Measurements from ENCODE around the gene SLC23A2.
"Not testable (repeated sequence)": the region's sequence is repeated elsewhere in the genome, so short reads cannot be mapped to it uniquely, and the experiment has no call there.

Gene SLC23A2

GRCh38 chr20:4978050-4978918, 23.0 kb downstream of the SLC23A2 start:
- DNase-seq (ENCODE audit: low read depth, low spot score): no peak
- Histone ChIP-seq H3K9ac (ENCODE audit: insufficient read length) (peak overlapping the region; percentile 7), H3K9me3 (ENCODE audit: low read depth, low read length) (no peaks in the 10 kb centered on the region), H3K27ac (peak overlapping the region; percentile 38; the same call in 1 of the 2 replicates), H3K4me3 (peak overlapping the region; percentile 20; the same call in 1 of the 2 replicates), H3K36me3 (ENCODE audit: insufficient read depth, low read length) (no peaks in the 10 kb centered on the region)
- TF ChIP-seq POLR2AphosphoS5 (IDR thresholded peaks at IDR 0.05; ENCODE audit: borderline replicate concordance, low read depth, low read length) (no peak), FOXP2 (optimal IDR thresholded peaks at IDR 0.05; ENCODE audit: control extremely low read depth, extremely low read length, insufficient read depth) (no peak), EZH2 (IDR thresholded peaks at IDR 0.05) (no peak)

- not testable (repeated sequence) for H3K36me3 ChIP-seq (ENCODE audit: insufficient read depth, low read length); H3K9ac ChIP-seq (ENCODE audit: insufficient read length); H3K27ac ChIP-seq; DNase-seq (ENCODE audit: low read depth, low spot score); H3K9me3 ChIP-seq (ENCODE audit: low read depth, low read length); H3K4me3 ChIP-seq
Observed at GRCh38 chr20:4976014-4976413, 25.3 kb downstream of the SLC23A2 start.

- H3K36me3 ChIP-seq (ENCODE audit: insufficient read depth, low read length): peaks cover 17% of the 10 kb centered on the region
- no peaks in the 10 kb centered on the region for H3K9me3 ChIP-seq (ENCODE audit: low read depth, low read length)
- peak overlapping the region; percentile 35 for H3K27ac ChIP-seq
- DNase-seq (ENCODE audit: low read depth, low spot score): no peak
- H3K4me3 ChIP-seq: no peak overlapping the region
- TF ChIP-seq POLR2AphosphoS5 (IDR thresholded peaks at IDR 0.05; ENCODE audit: borderline replicate concordance, low read depth, low read length) (no peak), FOXP2 (optimal IDR thresholded peaks at IDR 0.05; ENCODE audit: control extremely low read depth, extremely low read length, insufficient read depth) (no peak), EZH2 (IDR thresholded peaks at IDR 0.05) (no peak)
- H3K9ac ChIP-seq (ENCODE audit: insufficient read length): peak overlapping the region; percentile 5
Observed at GRCh38 chr20:4973330-4974097, 27.8 kb downstream of the SLC23A2 start.

- H3K4me3 ChIP-seq: no peak overlapping the region
- TF ChIP-seq EZH2 (IDR thresholded peaks at IDR 0.05) (no peak), POLR2AphosphoS5 (IDR thresholded peaks at IDR 0.05; ENCODE audit: borderline replicate concordance, low read depth, low read length) (no peak), FOXP2 (optimal IDR thresholded peaks at IDR 0.05; ENCODE audit: control extremely low read depth, extremely low read length, insufficient read depth) (no peak)
- H3K9me3 ChIP-seq (ENCODE audit: low read depth, low read length): no peaks in the 10 kb centered on the region
- no peak for DNase-seq (ENCODE audit: low read depth, low spot score)
- no peak overlapping the region for H3K9ac ChIP-seq (ENCODE audit: insufficient read length)
- H3K27ac ChIP-seq: peak overlapping the region; percentile 35
- H3K36me3 ChIP-seq (ENCODE audit: insufficient read depth, low read length): peaks cover 26% of the 10 kb centered on the region
Observed at GRCh38 chr20:4972506-4973251, 28.6 kb downstream of the SLC23A2 start.

- no peak overlapping the region for H3K4me3 ChIP-seq
- TF ChIP-seq FOXP2 (optimal IDR thresholded peaks at IDR 0.05; ENCODE audit: control extremely low read depth, extremely low read length, insufficient read depth) (no peak), EZH2 (IDR thresholded peaks at IDR 0.05) (no peak)
- no peak overlapping the region for H3K27ac ChIP-seq
- H3K36me3 ChIP-seq (ENCODE audit: insufficient read depth, low read length): peaks cover 28% of the 10 kb centered on the region
- no peak for DNase-seq (ENCODE audit: low read depth, low spot score)
- H3K9me3 ChIP-seq (ENCODE audit: low read depth, low read length): no peaks in the 10 kb centered on the region
- H3K9ac ChIP-seq (ENCODE audit: insufficient read length): no peak overlapping the region
Observed at GRCh38 chr20:4971064-4971463, 30.2 kb downstream of the SLC23A2 start.

- TF ChIP-seq EZH2 (IDR thresholded peaks at IDR 0.05): no peak
- no peak overlapping the region for H3K27ac ChIP-seq
- peaks cover 28% of the 10 kb centered on the region for H3K36me3 ChIP-seq (ENCODE audit: insufficient read depth, low read length)
- DNase-seq (ENCODE audit: low read depth, low spot score): no peak
- H3K9ac ChIP-seq (ENCODE audit: insufficient read length): no peak overlapping the region
- no peak overlapping the region for H3K4me3 ChIP-seq
- H3K9me3 ChIP-seq (ENCODE audit: low read depth, low read length): no peaks in the 10 kb centered on the region
Observed at GRCh38 chr20:4967752-4968477, 33.4 kb downstream of the SLC23A2 start.

GRCh38 chr20:4966826-4967751, 34.2 kb downstream of the SLC23A2 start:
- no peak overlapping the region for H3K27ac ChIP-seq
- H3K9ac ChIP-seq (ENCODE audit: insufficient read length): no peak overlapping the region
- no peak overlapping the region for H3K4me3 ChIP-seq
- no peak for TF ChIP-seq EZH2 (IDR thresholded peaks at IDR 0.05)
- TF ChIP-seq POLR2AphosphoS5 (IDR thresholded peaks at IDR 0.05; ENCODE audit: borderline replicate concordance, low read depth, low read length): no peak
- no peak for TF ChIP-seq FOXP2 (optimal IDR thresholded peaks at IDR 0.05; ENCODE audit: control extremely low read depth, extremely low read length, insufficient read depth)
- H3K36me3 ChIP-seq (ENCODE audit: insufficient read depth, low read length): peaks cover 28% of the 10 kb centered on the region
- DNase-seq (ENCODE audit: low read depth, low spot score): no peak
- no peaks in the 10 kb centered on the region for H3K9me3 ChIP-seq (ENCODE audit: low read depth, low read length)

Measured in SK-N-MC (cell line).